ENCODE measurements around the gene TMEM242. TPM values are rescaled to one million over a fixed set of nuclear protein-coding genes. Genes with fewer than 3 reads are reported as not detected.

Gene TMEM242
- total RNA-seq, 1 donor from 2014 or later: 11.7 TPM

GRCh38 chr6:157246771-157247484, 76.4 kb downstream of the TMEM242 start:
- no peak overlapping the region for H3K27ac Mint-ChIP-seq
- TF ChIP-seq CTCF (conservative IDR thresholded peaks at IDR 0.05): no peak

GRCh38 chr6:157246048-157246630, 77.2 kb downstream of the TMEM242 start:
- Mint-ChIP-seq H3K4me1 (ENCODE audit: unreplicated experiment) (peaks cover 18% of the 10 kb centered on the region), H3K9me3 (no peaks in the 10 kb centered on the region), H3K27me3 (no peaks in the 10 kb centered on the region), H3K36me3 (no peaks in the 10 kb centered on the region), H3K27ac (peak overlapping the region; percentile 34), H3K4me3 (peak overlapping the region; percentile 64)
- no peak for TF ChIP-seq CTCF (conservative IDR thresholded peaks at IDR 0.05)
- no peak for DNase-seq (ENCODE audit: extremely low spot score, unreplicated experiment)

More at GRCh38 chr6:157246771-157247484, 76.4 kb downstream of the TMEM242 start:
- peaks cover 23% of the 10 kb centered on the region for H3K4me1 Mint-ChIP-seq (ENCODE audit: unreplicated experiment)
- H3K9me3 Mint-ChIP-seq: no peaks in the 10 kb centered on the region
- no peaks in the 10 kb centered on the region for H3K27me3 Mint-ChIP-seq
- DNase-seq (ENCODE audit: extremely low spot score, unreplicated experiment): no peak
- no peak overlapping the region for H3K4me3 Mint-ChIP-seq
- H3K36me3 Mint-ChIP-seq: no peaks in the 10 kb centered on the region

- H3K4me1 Mint-ChIP-seq (ENCODE audit: unreplicated experiment): peaks cover 18% of the 10 kb centered on the region
- H3K9me3 Mint-ChIP-seq: no peaks in the 10 kb centered on the region
- no peak for TF ChIP-seq CTCF (conservative IDR thresholded peaks at IDR 0.05)
- H3K4me3 Mint-ChIP-seq: no peak overlapping the region
- H3K27me3 Mint-ChIP-seq: no peaks in the 10 kb centered on the region
- no peak for DNase-seq (ENCODE audit: extremely low spot score, unreplicated experiment)
- no peaks in the 10 kb centered on the region for H3K36me3 Mint-ChIP-seq
- peak overlapping the region; percentile 34 for H3K27ac Mint-ChIP-seq
These were observed 77.9 kb downstream of the TMEM242 start for GRCh38 chr6:157245436-157245835.

- Mint-ChIP-seq H3K4me3 (no peak overlapping the region), H3K9me3 (no peaks in the 10 kb centered on the region), H3K27me3 (no peaks in the 10 kb centered on the region), H3K4me1 (ENCODE audit: unreplicated experiment) (peaks cover 18% of the 10 kb centered on the region), H3K36me3 (no peaks in the 10 kb centered on the region), H3K27ac (no peak overlapping the region)
- DNase-seq (ENCODE audit: extremely low spot score, unreplicated experiment): no peak
- TF ChIP-seq CTCF (conservative IDR thresholded peaks at IDR 0.05): no peak
These were observed 78.5 kb downstream of the TMEM242 start for GRCh38 chr6:157244780-157245179.

GRCh38 chr6:157244175-157244574, 79.1 kb downstream of the TMEM242 start:
- Mint-ChIP-seq H3K36me3 (no peaks in the 10 kb centered on the region), H3K27ac (no peak overlapping the region), H3K4me3 (no peak overlapping the region), H3K27me3 (no peaks in the 10 kb centered on the region), H3K9me3 (no peaks in the 10 kb centered on the region), H3K4me1 (ENCODE audit: unreplicated experiment) (peaks cover 18% of the 10 kb centered on the region)
- DNase-seq (ENCODE audit: extremely low spot score, unreplicated experiment): no peak
- no peak for TF ChIP-seq CTCF (conservative IDR thresholded peaks at IDR 0.05)

Measured in type B pancreatic cell (in vitro differentiated cells).